ENCODE measurements around the gene ARR3. TPM values are rescaled to one million over a fixed set of nuclear protein-coding genes. Genes with fewer than 3 reads are reported as not detected.

The ARR3 gene
- total RNA-seq, 4 donors from 2014 or later = not detected

- no peak for ATAC-seq
- H3K4me1 ChIP-seq = no peaks in the 10 kb centered on the region
- H3K9me3 ChIP-seq = no peaks in the 10 kb centered on the region
- 77 to 88% methylated on average over 2 to 3 of the region's 3 CpGs for WGBS, 2 donors (ENCODE audit: low coverage in 1 of 2)
- H3K27ac ChIP-seq = no peak overlapping the region
- H3K4me3 ChIP-seq = no peak overlapping the region
- peaks cover 0 to 6% of the 10 kb centered on the region in 2 donors for H3K36me3 ChIP-seq
- no peaks in the 10 kb centered on the region for H3K27me3 ChIP-seq
- TF ChIP-seq EP300 (IDR thresholded peaks at IDR 0.05) (no peak), CTCF (IDR thresholded peaks at IDR 0.05) (no peak), POLR2AphosphoS5 (IDR thresholded peaks at IDR 0.05) (no peak), POLR2A (IDR thresholded peaks at IDR 0.05) (no peak)
These were observed 10.9 kb downstream of the ARR3 start for GRCh38 chrX:70279081-70279480.

GRCh38 chrX:70280573-70280972 lies 12.4 kb downstream of the ARR3 start:
- TF ChIP-seq EP300 (IDR thresholded peaks at IDR 0.05) (no peak), CTCF (IDR thresholded peaks at IDR 0.05) (no peak), POLR2AphosphoS5 (IDR thresholded peaks at IDR 0.05) (no peak), POLR2A (IDR thresholded peaks at IDR 0.05) (no peak)
- Histone ChIP-seq H3K4me3 (no peak overlapping the region), H3K4me1 (no peaks in the 10 kb centered on the region), H3K27ac (no peak overlapping the region), H3K36me3 (peaks cover 0 to 10% of the 10 kb centered on the region in 2 donors), H3K27me3 (no peaks in the 10 kb centered on the region), H3K9me3 (no peaks in the 10 kb centered on the region)
- WGBS, 2 donors (ENCODE audit: low coverage in 1 of 2) = 95% methylated on average over 3 of the region's 3 CpGs; no CpG with 5 or more reads in 1 of the 2 donors
- ATAC-seq = no peak

GRCh38 chrX:70281951-70282350 lies 13.8 kb downstream of the ARR3 start, which contains the start of gene RAB41:
Gene RAB41, plus strand, starts transcription at chrX:70282172. Its CDS starts 46 bp downstream, at chrX:70282218.
- Histone ChIP-seq H3K27ac (no peak within 1 kb of the TSS), H3K4me1 (no peaks in the 10 kb centered on the region), H3K27me3 (no peaks in the 10 kb centered on the region), H3K36me3 (peaks cover 0 to 24% of the 10 kb centered on the region in 2 donors), H3K4me3 (no peak within 1 kb of the TSS), H3K9me3 (no peaks in the 10 kb centered on the region)
- no peak for ATAC-seq
- no peak for TF ChIP-seq POLR2A (IDR thresholded peaks at IDR 0.05)
- TF ChIP-seq EP300 (IDR thresholded peaks at IDR 0.05) = no peak
- no peak for TF ChIP-seq POLR2AphosphoS5 (IDR thresholded peaks at IDR 0.05)
- TF ChIP-seq CTCF (IDR thresholded peaks at IDR 0.05) = no peak
- 100% methylated on average over 1 of the region's 21 CpGs; no CpG with 5 or more reads in 1 of the 2 donors for WGBS, 2 donors (ENCODE audit: low coverage in 1 of 2)

GRCh38 chrX:70289168-70289792 lies 21.1 kb downstream of the ARR3 start:
- no peaks in the 10 kb centered on the region for H3K9me3 ChIP-seq
- TF ChIP-seq POLR2A (IDR thresholded peaks at IDR 0.05) (no peak), CTCF (IDR thresholded peaks at IDR 0.05) (no peak), EP300 (IDR thresholded peaks at IDR 0.05) (no peak), POLR2AphosphoS5 (IDR thresholded peaks at IDR 0.05) (no peak)
- H3K27me3 ChIP-seq = no peaks in the 10 kb centered on the region
- H3K27ac ChIP-seq = peak overlapping the region; percentile 35 to 76 (median 71)
- H3K4me1 ChIP-seq = peaks cover 0 to 10% (median 0%) of the 10 kb centered on the region in 3 donors
- no peak for ATAC-seq
- peak overlapping the region; percentile 54 to 55 for H3K4me3 ChIP-seq
- H3K36me3 ChIP-seq = peaks cover 0 to 33% of the 10 kb centered on the region in 2 donors
- 40% methylated on average over 10 of the region's 11 CpGs; no CpG with 5 or more reads in 1 of the 2 donors for WGBS, 2 donors (ENCODE audit: low coverage in 1 of 2)
